GM23338 (cell line): ENCODE data around the gene TMEM9.

ENCODE experiments used
- EZH2phosphoT487 ChIP-seq: fragments of 200-600 bp; sonication (generic); IDR thresholded peaks from one replicate; pipeline ENCODE4 v1.8.1; 2018; ENCODE audit warnings: antibody characterized with exemption; ENCODE audit not compliant: unreplicated experiment
- NANOG ChIP-seq: IDR thresholded peaks from 2 replicates; pipeline ENCODE4 v1.6.1; 2016; ENCODE audit warnings: antibody characterized with exemption, borderline replicate concordance
- ZNF331 ChIP-seq: fragments of 250-450 bp; sonication (Bioruptor Pico); IDR thresholded peaks from 2 replicates; pipeline ENCODE4 v1.5.0; 2020; ENCODE audit warnings: low read depth, mild to moderate bottlenecking, moderate library complexity
- TF ChIP-seq, protein P1 (sequence below), 2 experiments: fragments of 200-600 bp in 1 of 2; sonication (generic) in 1 of 2; conservative IDR thresholded peaks; 2 replicates each; pipeline versions ENCODE4 v1.5.1 to v1.6.1; 2016 to 2017; ENCODE audit warnings: antibody characterized with exemption in 2 of 2, low read depth in 2 of 2, mild to moderate bottlenecking in 2 of 2, moderate library complexity in 1 of 2

DNA sequence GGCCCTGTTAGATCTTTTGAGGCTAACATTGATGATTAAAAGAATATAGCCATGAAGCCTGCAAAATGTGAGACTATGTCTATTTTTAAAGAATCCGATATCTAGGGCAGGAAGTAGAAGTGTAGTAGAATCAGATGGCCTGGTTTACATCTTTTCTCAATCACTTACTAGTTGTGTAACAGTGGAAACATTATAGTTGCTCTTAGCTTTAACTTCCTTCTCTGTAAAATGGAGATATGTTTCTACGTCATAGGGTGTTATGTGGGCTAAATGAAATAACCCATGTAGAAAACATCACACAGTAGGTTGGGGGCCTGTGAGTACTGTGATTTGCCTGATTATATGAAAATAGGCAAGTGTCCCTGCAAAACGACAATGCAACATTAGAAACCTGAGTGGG lies 31.9 kb upstream of the TMEM9 start:
- TF ChIP-seq NANOG (no peak), ZNF331 (CRISPR knock-in tag) (no peak), EZH2phosphoT487 (no peak)
- TF ChIP-seq, protein P1, sequence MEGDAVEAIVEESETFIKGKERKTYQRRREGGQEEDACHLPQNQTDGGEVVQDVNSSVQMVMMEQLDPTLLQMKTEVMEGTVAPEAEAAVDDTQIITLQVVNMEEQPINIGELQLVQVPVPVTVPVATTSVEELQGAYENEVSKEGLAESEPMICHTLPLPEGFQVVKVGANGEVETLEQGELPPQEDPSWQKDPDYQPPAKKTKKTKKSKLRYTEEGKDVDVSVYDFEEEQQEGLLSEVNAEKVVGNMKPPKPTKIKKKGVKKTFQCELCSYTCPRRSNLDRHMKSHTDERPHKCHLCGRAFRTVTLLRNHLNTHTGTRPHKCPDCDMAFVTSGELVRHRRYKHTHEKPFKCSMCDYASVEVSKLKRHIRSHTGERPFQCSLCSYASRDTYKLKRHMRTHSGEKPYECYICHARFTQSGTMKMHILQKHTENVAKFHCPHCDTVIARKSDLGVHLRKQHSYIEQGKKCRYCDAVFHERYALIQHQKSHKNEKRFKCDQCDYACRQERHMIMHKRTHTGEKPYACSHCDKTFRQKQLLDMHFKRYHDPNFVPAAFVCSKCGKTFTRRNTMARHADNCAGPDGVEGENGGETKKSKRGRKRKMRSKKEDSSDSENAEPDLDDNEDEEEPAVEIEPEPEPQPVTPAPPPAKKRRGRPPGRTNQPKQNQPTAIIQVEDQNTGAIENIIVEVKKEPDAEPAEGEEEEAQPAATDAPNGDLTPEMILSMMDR (conservative IDR thresholded peaks at IDR 0.05; ENCODE audit: low read depth in 2 of 2) = no peak
